Activated CD4-positive, CD25-positive, alpha-beta regulatory T cell (primary cell): ENCODE results near the gene TNPO3.

Experiments used
- DNase-seq, 4 experiments: peaks; one replicate each; lab custom pipeline; 2025; lab: John Stamatoyannopoulos, UW

TNPO3 gene

GRCh38 chr7:128906766-128907559, 147.9 kb downstream of the TNPO3 start:
- no peak for DNase-seq

- DNase-seq = no peak
Observed at GRCh38 chr7:128906001-128906765, 148.7 kb downstream of the TNPO3 start.

GRCh38 chr7:128904381-128905197, 150.3 kb downstream of the TNPO3 start:
- DNase-seq = no peak
